AG08396 (cell line): ENCODE data around the gene SPATA25.
"Not testable (repeated sequence)": the region's sequence is repeated elsewhere in the genome, so short reads cannot be mapped to it uniquely, and the experiment has no call there.

ENCODE experiments used
- DNase-seq: peaks from one replicate; pipeline ENCODE4 v3.0.0; 2012; ENCODE audit warnings: low spot score, mixed read lengths

The SPATA25 gene, protein sequence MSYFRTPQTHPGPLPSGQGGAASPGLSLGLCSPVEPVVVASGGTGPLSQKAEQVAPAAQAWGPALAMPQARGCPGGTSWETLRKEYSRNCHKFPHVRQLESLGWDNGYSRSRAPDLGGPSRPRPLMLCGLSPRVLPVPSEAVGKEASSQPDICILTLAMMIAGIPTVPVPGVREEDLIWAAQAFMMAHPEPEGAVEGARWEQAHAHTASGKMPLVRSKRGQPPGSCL

DNA sequence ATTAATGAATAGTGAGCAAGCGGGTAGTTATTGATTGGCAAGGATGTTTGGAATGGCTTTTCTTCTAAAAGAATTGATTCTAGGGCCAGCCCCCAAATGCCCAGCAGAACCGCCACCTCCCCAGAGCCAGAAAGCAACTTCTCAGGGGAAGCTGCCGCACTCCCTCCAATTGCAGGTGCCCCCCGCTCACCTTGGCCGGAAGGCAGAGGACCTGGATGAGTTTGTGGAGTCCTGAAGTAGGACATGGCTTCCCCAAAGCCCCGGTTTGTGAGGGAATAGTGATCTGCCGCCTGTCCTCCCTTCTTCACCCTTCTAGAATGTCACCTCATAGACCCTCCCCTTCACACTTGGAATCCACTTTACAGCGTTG is at the start of gene SPATA25:
Gene SPATA25, minus strand, starts transcription at position 277 of the 370 bp plus-strand sequence. Its CDS starts 32 bp downstream, at position 245.
- no peak for DNase-seq

DNA sequence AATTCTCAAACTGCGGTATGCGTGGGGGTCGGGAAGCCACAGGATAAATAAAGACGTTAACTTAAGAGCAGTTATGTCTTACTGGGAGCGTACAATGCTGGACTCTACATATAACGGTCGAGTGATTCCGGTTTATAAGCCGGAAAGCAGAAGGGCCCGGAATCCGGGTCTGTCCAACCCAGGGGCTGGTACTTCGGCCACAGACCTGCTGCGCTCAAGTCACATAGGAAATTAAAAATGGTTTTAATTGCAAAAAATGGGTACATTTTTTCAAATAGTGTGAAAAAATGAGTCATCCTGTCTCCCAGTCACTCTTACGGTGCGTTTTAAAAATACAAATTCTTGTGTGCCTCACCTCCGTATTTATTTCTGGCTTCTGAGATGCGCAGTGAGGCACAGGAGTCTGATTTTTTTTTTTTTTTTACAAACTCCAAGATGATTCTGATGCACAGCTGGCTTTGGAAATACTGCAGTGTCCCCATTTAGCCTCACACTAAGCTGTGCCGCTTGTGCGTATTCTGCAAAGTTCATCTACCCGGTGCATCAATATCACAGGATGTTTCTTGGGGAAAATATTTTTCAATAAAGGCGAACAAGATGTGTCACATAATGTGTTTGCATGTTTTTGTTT is 48.1 kb upstream of the SPATA25 start:
- no peak for DNase-seq

DNA sequence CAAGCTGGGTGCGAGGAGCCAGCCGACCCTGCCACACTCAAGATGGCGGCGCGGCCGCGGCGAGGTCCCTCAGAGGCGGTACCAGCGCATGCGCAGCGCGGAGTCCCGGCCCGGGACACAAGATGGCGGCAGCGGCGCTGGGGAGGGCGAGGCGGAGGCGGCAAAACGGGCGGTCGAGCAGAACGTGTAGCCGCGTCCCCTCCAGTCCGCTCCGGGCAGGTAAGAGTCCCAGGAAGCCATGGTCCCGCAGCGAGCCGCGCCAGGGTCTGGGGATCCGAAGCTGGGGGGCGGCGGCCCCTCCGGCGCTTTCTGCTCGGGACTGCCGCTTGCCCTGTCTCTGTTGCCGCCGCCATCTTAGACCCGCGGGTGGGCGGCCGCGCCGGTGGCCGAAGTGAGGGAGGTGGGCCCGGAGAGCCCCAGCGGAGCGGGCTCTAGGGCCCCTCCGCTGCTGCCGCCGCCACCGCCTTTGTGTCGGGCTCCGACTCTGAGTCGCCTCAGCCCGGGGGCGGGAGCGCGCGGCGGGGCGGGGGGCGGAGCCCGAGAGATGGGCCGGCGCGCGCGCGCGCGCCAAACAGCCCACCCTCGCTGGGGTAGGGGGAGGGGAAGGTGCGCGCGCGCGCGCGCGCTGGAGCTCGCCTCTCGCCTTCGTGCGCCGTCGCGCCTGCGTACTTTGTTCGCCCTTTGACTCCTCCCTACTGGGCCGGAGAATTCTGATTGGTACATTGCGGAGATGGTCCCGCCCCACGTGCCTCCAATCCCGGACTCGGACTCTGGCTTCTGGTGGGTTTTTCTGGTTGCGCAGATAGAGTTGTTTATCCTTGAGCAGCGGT is 47.4 kb upstream of the SPATA25 start, which contains the start of gene PCIF1:
Gene PCIF1, plus strand, starts transcription at position 98 of the 830 bp plus-strand sequence. CDS start 4,317 bp downstream, outside the sequence.
- peak; percentile 99 for DNase-seq

DNA sequence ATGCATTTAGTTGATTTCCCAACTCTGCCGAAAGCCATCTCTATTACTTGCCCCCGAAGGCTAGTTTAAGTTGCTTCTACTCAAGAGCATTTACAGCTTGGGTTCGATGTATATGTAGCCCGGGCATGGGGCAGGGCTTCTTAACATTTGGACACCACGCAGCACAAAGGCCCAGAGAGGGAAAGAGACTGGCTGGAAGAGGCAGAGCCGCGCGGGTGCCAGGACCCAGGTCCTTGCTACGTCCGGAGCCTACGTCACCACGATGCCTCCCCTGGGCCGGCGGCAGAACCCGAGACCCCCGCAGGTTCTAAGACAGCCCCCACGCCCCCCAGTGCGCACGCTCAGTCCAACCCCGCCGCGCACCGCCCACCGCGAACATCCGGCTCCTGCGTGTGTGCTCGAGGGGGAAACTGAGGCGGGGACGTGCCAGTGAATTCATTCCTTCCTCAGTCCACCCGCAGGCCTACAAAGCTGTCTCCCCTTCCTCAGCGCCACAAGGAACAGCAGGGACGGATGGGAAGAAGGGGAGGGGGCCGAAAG is 46.7 kb upstream of the SPATA25 start:
- peak; percentile 45 for DNase-seq

DNA sequence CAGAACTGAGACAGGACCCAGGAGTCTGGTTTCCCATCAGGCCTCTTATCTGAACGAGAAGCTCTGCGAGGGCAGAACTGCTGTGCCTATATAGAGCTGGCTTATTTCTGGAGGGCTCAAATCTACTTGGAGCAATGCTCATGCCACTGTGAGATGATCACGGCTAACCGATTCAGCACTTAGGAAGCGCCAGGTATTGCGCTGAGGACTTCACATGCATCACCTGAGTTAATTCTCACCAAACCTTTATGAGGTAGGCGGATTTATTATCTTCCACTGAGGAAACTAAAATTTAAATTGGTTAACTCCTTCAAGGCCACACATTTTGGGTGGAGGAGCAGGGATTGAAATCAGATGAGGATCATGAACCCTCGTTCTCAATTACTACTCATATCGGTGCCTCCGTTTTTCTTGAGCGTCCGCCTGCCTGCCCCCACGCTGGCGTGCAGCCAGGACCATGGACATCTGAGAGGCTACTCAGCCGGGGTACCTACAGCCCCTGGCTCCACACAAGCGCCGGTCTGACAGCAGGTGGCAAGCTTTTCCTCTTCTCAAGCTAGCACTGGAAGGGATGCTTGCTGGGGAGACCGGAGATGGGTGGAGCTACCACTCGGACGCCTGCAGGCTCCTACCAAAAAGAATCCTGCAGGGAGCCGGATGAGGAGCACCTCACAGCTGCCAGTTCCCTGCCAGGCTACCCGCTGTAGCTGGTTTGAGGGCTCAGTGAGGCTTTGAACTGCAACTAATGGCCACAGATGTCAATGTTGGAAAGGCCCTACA is 46.0 kb upstream of the SPATA25 start:
- DNase-seq = peak; percentile 71

DNA sequence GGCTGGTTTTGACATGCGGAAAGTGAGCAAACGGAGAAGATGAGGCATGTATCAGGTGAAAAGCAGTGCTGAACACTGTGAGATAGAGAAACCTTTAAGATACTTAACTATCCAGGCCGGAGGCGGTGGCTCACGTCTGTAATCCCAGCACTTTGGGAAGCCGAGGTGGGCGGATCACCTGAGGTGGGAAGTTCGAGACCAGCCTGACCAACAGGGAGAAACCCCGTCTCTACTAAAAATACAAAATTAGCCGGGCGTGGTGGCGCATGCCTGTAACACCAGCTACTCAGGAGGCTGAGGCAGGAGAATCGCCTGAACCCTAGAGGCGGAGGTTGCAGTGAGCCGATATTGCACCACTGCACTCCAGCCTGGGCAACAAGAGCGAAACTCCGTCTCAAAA is 44.3 kb upstream of the SPATA25 start:
- DNase-seq = not testable (repeated sequence)

DNA sequence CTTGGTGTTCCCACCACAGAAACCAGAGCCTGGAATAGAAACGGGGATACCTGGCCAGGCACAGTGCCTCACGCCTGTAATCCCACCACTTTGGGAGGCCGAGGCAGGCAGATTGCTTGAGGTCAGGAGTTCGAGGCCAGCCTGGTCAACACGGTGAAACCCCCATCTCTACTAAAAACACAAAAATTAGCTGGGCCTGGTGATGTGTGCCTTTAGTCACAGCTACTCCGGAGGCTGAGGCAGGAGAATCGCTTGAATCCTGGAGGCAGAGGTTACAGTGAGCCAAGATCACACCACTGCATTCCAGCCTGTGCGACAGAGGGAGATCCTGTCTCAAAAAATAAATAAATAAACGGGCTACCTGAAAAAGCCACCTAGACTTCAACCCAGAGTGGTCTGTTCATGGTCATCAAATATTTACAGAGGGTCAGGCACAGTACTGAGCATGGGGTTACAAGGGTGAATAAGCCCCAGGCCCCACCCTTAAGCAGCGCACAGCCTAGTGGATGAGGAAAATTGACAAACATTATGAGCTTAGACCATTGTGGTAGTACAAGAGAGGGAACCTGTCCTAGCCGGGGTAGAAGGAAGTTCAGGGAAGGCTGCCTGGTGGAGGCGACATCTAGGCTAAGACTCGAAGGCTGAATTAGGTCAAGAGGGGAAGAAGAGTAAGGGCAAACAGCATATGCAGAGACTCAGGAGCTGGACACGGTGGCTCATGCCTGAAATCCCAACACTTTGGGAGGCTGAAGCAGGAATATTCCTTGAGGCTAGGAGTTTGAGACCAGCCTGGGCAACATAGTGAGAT is 39.9 kb upstream of the SPATA25 start:
- DNase-seq = no peak

DNA sequence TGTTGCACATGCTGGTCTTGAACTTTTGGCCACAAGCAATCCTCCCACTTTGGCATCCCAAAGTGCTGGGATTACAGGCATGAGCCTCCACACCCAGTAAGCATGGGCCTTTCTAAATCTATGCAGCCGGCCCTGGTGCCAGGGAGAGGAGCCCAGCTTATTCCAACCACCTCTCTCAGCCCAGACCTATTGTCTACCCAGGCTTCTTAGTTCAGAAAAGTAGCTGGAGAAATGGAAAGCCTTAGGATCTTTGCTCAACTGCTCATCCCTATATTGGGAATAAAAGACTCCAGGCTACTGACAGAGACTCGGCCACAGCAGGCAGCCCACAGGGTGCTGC is 39.3 kb upstream of the SPATA25 start:
- no peak for DNase-seq

DNA sequence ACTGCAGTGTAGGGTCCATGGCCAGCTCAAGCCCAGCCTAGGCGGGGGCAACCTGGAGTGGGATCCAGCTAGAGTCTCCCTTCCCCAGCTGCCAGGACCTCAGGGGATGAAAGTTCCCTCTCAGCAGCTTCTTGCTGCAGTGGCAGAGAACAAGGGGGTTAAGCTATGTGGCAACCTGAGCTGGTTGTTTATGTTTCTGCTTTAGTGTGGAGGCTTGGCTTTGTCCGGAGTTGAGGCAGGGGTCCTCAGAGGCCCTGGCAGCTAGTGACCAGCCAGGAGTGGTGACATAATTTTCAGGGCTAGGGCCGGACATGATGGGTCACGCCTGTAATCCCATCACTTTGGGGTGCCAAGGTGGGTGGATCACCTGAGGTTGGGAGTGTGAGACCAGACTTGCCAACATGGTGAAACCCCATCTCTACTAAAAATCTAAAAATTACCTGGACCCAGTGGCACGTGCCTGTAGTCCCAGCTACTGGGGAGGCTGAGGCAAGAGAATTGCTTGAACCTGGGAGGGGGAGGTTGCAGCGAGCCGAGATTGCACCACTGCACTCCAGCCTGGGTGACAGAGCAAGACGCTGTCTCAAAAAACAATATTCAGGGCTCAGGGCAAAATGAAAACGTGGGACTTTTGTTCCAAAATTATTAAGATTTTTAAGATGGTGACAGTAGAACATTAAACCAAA is 38.5 kb upstream of the SPATA25 start:
- no peak for DNase-seq

DNA sequence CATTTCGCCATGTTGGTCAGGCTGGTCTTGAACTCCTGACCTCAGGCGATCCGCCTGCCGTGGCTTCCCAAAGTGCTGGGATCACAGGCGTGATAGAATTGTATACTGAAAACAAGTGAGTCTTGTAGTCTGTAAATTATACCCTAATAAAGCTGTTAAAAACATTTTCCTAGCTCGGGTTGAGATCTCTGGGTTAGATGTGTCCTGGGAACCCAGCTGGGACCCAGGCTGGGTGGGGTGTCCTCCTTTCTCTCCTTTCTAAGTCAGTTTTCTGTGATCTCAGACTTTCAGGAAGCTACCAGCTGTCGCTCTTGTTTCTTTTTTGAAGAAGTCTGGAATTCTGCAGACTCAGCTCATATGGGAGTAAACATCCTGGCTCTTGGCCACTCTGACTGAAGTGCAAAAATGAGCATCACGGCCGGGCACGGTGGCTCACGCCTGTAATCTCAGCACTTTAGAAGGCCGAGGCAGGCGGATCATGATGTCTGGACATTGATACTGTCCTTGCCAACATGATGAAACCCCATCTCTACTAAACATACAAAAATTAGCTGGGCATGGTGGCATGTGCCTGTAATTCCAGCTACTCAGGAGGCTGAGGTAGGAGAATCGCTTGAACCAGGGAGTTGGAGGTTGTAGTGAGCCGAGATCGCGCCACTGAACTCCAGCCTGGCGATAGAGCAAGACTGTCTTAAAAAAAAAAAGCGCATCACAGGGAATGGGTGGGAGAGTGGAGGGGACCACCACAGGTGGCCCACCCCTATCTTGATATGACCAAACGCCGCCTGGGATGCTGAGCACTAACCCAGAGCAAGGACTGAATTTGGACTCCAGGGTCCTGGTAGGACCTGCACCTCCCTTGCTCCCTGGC is 37.2 kb upstream of the SPATA25 start:
- no peak for DNase-seq

DNA sequence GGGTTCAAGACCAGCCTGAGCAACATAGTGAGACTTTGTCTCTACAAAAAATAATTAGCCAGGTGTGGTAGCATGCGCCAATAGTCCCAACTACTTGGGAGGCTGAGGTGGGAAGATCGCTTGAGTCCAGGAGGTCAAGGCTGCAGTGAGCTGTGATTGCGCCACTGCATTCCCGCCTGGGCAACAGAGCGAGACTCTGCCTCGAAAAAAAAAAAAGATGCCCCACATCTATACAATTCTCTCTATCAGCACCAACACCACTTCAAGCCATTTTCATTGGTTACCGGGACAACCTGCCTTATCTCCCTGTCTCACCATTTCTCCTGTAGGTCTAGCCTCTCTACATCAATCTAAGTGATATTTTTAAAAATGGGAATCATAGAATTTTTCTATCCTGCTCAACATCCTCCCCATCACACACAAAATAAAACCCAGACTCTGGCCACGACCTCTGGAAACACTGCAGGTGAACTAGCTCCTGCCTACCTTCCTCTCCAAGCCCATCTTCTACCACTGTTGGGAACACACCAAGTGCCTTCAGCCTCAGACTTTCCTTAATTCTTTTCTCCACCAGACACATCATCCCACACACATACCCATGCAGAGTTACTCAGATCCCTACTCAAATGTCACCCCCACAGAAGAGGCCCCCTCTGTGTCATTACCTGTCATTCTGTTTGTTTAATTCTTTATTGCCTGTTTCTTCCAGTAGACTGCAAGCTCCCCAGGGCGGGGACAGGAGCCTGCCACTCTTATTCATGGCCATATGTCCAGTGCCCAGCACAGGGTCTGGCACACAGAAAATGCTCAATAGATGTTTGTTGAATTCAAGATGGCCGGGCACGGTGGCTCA is 34.1 kb upstream of the SPATA25 start:
- DNase-seq = no peak

DNA sequence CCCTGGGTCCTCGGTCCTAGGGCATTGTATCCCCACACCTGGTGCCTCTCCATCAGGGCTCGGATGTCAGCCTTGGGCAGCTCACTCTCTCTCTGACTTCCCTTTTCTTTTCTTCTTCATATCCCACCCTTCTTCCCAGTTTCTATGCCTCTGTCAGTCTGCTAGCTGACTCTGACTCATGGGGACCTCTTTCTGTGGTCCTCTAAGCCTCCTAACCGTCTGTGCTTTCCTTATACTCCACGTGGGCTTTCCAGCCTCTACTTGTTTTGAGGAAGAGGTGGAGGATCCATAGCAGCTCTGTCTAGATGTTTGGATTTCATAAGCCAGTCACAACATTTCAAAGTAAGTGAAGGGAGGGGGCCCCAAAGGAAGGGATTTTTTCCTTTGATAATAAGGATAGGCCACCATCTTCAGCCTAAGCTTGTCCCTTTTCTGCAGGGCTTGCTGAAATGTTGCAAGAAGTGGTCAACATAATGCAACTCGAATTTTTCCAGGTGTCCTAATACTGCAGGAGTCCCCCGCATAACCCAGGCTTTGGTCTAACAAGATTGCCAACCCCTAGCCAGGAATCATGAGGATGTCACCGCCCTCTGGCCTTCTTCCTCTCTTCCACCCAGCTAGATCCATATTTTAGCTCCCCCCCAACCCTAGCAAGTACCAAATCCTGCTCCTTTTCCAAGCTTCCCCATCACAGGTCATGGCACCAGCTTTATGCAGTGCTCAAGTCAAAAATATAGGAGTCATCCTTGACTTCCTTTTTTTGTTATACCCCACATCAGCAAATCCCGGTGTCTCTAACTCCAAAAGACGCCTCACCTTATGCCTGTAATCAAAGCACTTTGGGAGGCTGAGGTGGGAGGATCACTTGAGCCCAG is 33.3 kb upstream of the SPATA25 start:
- DNase-seq = no peak

DNA sequence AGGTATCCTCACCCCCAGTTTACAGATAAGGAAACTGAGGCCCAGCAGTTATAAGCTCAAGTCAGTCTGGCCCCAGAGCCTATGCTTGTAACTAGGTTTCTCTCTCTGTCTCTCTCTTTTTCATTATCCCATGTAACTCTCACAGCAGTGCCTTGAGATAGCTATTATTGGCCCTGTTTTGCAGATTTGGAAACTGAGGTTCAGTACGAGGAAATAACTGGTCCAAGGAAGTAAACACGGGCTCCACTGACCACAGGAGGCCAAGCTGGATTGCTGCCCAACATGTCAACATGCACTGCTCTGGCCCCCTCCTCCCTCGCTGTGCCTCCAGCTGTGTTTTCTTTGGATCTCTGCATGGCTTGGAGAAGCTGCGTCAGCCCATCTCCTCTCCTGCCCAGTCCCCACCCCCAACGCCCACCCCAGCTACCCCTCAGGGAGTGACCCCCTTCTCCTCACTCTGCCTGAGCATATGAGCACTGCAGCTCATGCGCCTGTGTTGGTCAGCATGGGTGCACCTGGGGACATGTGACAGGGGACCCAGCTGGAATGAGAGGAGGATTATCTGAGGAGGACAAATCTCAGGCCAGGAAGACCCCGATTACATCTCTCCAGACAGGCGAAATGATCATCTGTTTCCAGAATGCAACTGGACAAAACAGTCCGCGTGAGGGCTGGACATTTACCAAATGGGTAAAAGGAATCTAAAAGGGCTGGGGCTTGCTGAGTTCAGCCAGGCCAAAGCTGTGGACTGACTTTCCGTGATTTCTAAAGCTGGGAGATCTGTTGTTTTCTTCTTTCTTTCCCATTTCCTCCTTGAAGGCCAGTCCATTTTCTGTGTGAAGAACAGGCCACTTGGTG is 32.3 kb upstream of the SPATA25 start:
- DNase-seq = no peak

DNA sequence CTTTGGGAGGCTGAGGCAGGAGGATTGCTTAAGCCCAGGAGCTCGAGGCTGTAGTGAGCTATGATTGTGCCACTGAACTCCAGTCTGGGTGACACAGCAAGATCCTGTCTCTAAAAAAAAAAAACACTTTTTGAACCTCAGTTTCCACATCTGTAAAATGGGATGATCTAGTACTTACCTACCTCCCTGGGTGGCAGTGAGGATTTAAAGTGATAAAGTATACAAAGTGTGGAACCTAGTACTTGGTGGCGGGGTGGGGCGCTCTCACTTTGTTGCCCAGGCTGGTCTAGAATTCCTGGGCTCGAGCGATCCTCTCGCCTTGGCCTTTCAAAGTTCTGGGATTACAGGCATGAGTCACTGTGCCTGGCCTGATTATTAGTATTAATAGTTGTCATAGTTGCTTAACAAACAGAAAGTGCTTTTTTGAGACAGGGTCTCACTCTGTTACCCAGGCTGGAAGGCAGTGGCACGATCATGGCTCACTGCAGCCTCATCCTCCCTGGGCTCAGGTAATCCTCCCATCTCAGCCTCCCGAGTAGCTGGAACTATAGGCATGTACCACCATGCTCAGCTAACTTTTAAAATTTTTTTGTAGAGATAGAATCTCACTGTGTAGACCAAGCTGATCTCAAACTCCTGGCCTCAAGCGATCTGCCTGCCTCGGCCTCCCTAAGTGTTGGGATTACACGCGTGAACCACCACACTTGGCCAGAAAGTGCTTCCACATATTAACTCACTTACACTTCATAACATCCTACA is 31.5 kb upstream of the SPATA25 start:
- DNase-seq = no peak

DNA sequence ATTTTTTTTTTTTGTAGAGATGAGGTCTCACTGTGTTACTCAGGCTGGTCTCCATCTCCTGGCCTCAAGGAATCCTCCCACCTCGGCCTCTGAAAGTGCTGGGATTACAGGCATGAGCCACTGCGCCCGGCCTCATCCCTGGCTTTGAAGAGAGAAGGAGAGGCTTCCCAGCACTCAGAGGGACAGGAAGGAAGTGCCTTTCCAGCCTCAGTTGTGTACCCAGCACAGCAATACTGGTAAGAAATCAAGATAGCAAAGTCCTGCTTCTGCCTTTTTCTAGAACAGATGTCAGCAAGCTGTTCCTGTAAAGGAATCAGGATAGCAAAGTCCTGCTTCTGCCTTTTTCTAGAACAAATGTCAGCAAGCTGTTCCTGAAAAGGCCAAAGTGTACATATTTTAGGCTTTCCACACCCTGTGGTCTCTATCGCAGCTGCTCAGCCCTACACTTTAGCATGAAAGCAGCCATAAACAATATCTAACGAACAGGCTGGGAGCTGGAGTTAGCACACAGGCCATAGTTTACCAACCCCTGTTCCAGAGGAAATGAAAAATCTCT is 30.8 kb upstream of the SPATA25 start:
- DNase-seq = no peak

DNA sequence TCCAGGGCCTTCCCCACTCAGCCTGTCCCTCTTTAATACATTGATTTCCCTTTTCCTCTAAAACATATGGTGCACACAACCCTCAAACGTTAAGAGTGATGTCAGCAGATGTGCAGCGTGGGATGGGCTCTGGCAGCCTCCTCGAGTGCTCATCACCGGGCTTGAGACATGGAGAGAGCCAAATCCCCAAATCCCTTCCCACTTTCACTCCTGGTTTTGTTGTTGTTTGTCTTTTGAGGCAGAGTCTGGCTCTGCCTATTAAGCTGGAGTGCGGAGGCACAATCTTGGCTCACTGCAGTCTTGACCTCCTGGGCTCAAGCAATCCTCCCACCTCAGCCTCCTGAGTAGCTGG is 30.3 kb upstream of the SPATA25 start:
- no peak for DNase-seq
